GM12878 (cell line): Measurements from ENCODE around the gene UBE2L6. TPM values are rescaled to one million over a fixed set of nuclear protein-coding genes. Genes with fewer than 3 reads are reported as not detected.

ENCODE experiments used
- CBFB ChIP-seq: IDR thresholded peaks from 2 replicates; pipeline ENCODE4 v1.6.1; 2016; ENCODE audit warnings: antibody characterized with exemption, low read depth
- CBX5 ChIP-seq: sonication (generic); IDR thresholded peaks from 2 replicates; pipeline ENCODE4 v1.6.1; 2016; ENCODE audit warnings: low read depth, moderate library complexity, mild to moderate bottlenecking, inconsistent platforms
- CEBPB ChIP-seq, 2 experiments: fragments of 150-350 bp in 1 of 2; IDR thresholded peaks; 2 replicates each; pipeline ENCODE4 v1.6.1; 2012 to 2014; ENCODE audit warnings: low read depth in 2 of 2, low read length in 2 of 2, borderline replicate concordance in 1 of 2, inconsistent platforms in 1 of 2
- CHD2 ChIP-seq: IDR thresholded peaks from 2 replicates; pipeline ENCODE4 v1.6.1; 2011; ENCODE audit warnings: low read depth, low read length, improper control_type of control experiment, borderline replicate concordance
- ETV6 ChIP-seq, 2 experiments: fragments of 450-650 bp in 1 of 2; IDR thresholded peaks in 1 of 2; conservative IDR thresholded peaks in 1 of 2; 2 replicates each; pipeline ENCODE4 v1.6.1; 2014; ENCODE audit warnings: antibody characterized with exemption in 1 of 2, borderline replicate concordance in 1 of 2, low read depth in 1 of 2, mild to moderate bottlenecking in 1 of 2, moderate library complexity in 1 of 2
- EZH2 ChIP-seq: IDR thresholded peaks from 2 replicates; pipeline ENCODE4 v1.6.1; 2012; ENCODE audit warnings: low read depth, mild to moderate bottlenecking, control low read depth, inconsistent platforms, low read length, borderline replicate concordance; ENCODE audit not compliant: control insufficient read depth
- HDAC2 ChIP-seq: fragments of 200-600 bp; sonication (generic); IDR thresholded peaks from 2 replicates; pipeline ENCODE4 v1.6.1; 2017
- HDAC6 ChIP-seq: fragments of 200-600 bp; sonication (generic); IDR thresholded peaks from one replicate; pipeline ENCODE4 v1.8.0; 2017; ENCODE audit warnings: antibody characterized with exemption; ENCODE audit not compliant: unreplicated experiment
- IKZF1 ChIP-seq: fragments of 450-650 bp; conservative IDR thresholded peaks from 2 replicates; pipeline ENCODE4 v1.6.1; 2017; ENCODE audit warnings: antibody characterized with exemption, mild to moderate bottlenecking
- JUNB ChIP-seq: IDR thresholded peaks from 2 replicates; pipeline ENCODE4 v1.6.1; 2016; ENCODE audit warnings: antibody characterized with exemption, mild to moderate bottlenecking
- KAT2A ChIP-seq: conservative IDR thresholded peaks from 2 replicates; pipeline ENCODE4 v1.6.1; 2011; ENCODE audit warnings: low read depth, low read length; ENCODE audit not compliant: control insufficient read depth
- MEF2B ChIP-seq: fragments of 450-650 bp; IDR thresholded peaks from 2 replicates; pipeline ENCODE4 v1.6.1; 2018; ENCODE audit warnings: mild to moderate bottlenecking, moderate library complexity; ENCODE audit not compliant: partially characterized antibody, poor library complexity, severe bottlenecking
- NBN ChIP-seq: fragments of 450-650 bp; IDR thresholded peaks from 2 replicates; pipeline ENCODE4 v1.6.1; 2016
- POLR2AphosphoS5 ChIP-seq: IDR thresholded peaks from 2 replicates; pipeline ENCODE4 v1.6.1; 2011; ENCODE audit warnings: mild to moderate bottlenecking, low read length, inconsistent platforms
- RUNX3 ChIP-seq: IDR thresholded peaks from 2 replicates; pipeline ENCODE4 v1.6.1; 2012; ENCODE audit warnings: low read length, inconsistent platforms
- SIX5 ChIP-seq: IDR thresholded peaks from 2 replicates; pipeline ENCODE4 v1.6.1; 2011; ENCODE audit warnings: mild to moderate bottlenecking, low read depth, low read length, moderate library complexity; ENCODE audit not compliant: severe bottlenecking
- SMAD1 ChIP-seq: fragments of 450-650 bp; IDR thresholded peaks from 2 replicates; pipeline ENCODE4 v1.6.1; 2018; ENCODE audit warnings: mild to moderate bottlenecking, low read depth; ENCODE audit not compliant: partially characterized antibody
- SMC3 ChIP-seq: IDR thresholded peaks from 2 replicates; pipeline ENCODE4 v1.6.1; 2011; ENCODE audit warnings: low read length, improper control_type of control experiment, borderline replicate concordance
- SPI1 ChIP-seq: IDR thresholded peaks from 2 replicates; pipeline ENCODE4 v1.6.1; 2011; ENCODE audit warnings: low read depth, mild to moderate bottlenecking, low read length, moderate library complexity, borderline replicate concordance; ENCODE audit not compliant: insufficient read depth
- WRNIP1 ChIP-seq: IDR thresholded peaks from 2 replicates; pipeline ENCODE4 v1.6.1; 2011; ENCODE audit warnings: low read depth, low read length, improper control_type of control experiment, borderline replicate concordance
- YY1 ChIP-seq: IDR thresholded peaks from 2 replicates; pipeline ENCODE4 v1.6.1; 2011; ENCODE audit warnings: low read depth, mild to moderate bottlenecking, low read length
- ZNF217 ChIP-seq: fragments of 450-650 bp; IDR thresholded peaks from 2 replicates; pipeline ENCODE4 v1.6.1; 2017; ENCODE audit warnings: antibody characterized with exemption, mild to moderate bottlenecking
- ZSCAN29 ChIP-seq: fragments of 450-650 bp; IDR thresholded peaks from 2 replicates; pipeline ENCODE4 v1.6.1; 2017; ENCODE audit warnings: mild to moderate bottlenecking, moderate library complexity
- polyA plus RNA-seq, 11 experiments: library from polyadenylated mRNA; depleted of rRNA in 4 of 11; unstranded in 6 of 11; stranded (reverse) in 5 of 11; fragments of >200 nt; fragmentation: Nextera tagmentation in 4 of 11; fragmentation: Illumina TruSeq in 1 of 11; extraction: Ambion mirVana in 4 of 11; extraction: Trizol in 1 of 11; gene quantifications; 1 replicate in 1 of 11; 2 replicates in 10 of 11; pipeline versions ENCODE4 v1.2.1 to v1.2.3, GENCODE V29; 2011 to 2016; ENCODE audit warnings: inconsistent platforms in 2 of 11, missing spikeins in 2 of 11, low read depth in 1 of 11
- total RNA-seq, 4 experiments: library from RNA; depleted of rRNA in 3 of 4; stranded (reverse); fragments of >200 nt in 3 of 4; fragmentation: Illumina TruSeq in 1 of 4; extraction: Trizol in 1 of 4; gene quantifications; 2 replicates each; pipeline versions ENCODE4 v1.2.1 to v1.2.3, GENCODE V29; 2013 to 2021
- TF ChIP-seq, protein P1 (sequence below): IDR thresholded peaks from 2 replicates; pipeline ENCODE4 v1.6.1; 2012; ENCODE audit warnings: low read depth, low read length, improper control_type of control experiment
- TF ChIP-seq, protein P2 (sequence below): fragments of 450-650 bp; IDR thresholded peaks from 2 replicates; pipeline ENCODE4 v1.6.1; 2014; ENCODE audit warnings: mild to moderate bottlenecking
- TF ChIP-seq, protein P3 (sequence below): fragments of 450-650 bp; IDR thresholded peaks from 2 replicates; pipeline ENCODE4 v1.6.1; 2016; ENCODE audit warnings: mild to moderate bottlenecking, moderate library complexity, borderline replicate concordance

Gene UBE2L6
- total and polyA plus RNA-seq, 10 of the 15 experiments (the other 5 are each of a cell fraction or from before 2014, with no cell fraction given): 114 to 295 (median 173) TPM

DNA sequence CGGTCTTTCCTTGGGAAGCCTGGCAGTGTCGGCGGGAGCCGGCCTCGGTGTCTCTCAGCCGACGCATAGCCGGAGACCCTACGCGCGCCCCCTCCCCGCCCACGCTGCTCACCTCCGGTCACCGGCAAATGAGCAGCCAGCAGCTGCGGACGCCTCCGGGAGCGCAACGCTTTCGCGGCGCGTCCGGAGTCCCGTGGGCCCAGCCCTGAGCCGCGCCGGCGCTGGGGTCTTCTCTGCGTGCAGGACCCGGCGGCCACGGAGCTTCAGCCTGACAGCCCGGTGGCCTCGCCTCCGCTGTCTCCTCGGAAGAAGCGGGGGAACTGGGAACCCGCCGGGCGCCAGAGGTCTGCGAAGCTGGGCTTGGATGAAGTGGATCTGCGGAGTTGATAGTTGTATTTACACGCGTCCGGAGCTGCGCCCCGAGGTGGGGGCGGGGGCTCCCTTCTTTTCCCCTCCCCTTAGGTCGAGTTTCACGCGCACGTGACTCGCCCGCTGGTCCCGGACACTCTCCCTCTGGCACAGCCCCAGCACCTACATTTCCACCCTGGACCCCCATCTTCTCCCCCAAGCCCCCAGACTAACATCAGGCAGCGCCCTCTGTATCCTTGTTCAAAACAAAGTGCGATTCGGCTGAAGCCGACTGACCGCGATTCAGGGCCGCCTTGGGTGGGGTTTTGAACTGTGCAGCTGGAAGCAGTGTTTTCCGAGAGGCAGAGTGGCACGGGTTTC lies 52.0 kb downstream of the UBE2L6 start, which contains the start of gene SLC43A1 (continued):
- no peak for TF ChIP-seq EZH2
- TF ChIP-seq RUNX3: no peak
- peak; percentile 30; the same call in 1 of the 2 replicates for TF ChIP-seq IKZF1
- no peak for TF ChIP-seq HDAC2
- peak; percentile 19 for TF ChIP-seq MEF2B
- TF ChIP-seq JUNB: no peak
- TF ChIP-seq NBN: no peak
- no peak for TF ChIP-seq WRNIP1
- TF ChIP-seq, protein P1, sequence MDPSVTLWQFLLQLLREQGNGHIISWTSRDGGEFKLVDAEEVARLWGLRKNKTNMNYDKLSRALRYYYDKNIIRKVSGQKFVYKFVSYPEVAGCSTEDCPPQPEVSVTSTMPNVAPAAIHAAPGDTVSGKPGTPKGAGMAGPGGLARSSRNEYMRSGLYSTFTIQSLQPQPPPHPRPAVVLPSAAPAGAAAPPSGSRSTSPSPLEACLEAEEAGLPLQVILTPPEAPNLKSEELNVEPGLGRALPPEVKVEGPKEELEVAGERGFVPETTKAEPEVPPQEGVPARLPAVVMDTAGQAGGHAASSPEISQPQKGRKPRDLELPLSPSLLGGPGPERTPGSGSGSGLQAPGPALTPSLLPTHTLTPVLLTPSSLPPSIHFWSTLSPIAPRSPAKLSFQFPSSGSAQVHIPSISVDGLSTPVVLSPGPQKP: no peak
- no peak for TF ChIP-seq POLR2AphosphoS5
- TF ChIP-seq, protein P2, sequence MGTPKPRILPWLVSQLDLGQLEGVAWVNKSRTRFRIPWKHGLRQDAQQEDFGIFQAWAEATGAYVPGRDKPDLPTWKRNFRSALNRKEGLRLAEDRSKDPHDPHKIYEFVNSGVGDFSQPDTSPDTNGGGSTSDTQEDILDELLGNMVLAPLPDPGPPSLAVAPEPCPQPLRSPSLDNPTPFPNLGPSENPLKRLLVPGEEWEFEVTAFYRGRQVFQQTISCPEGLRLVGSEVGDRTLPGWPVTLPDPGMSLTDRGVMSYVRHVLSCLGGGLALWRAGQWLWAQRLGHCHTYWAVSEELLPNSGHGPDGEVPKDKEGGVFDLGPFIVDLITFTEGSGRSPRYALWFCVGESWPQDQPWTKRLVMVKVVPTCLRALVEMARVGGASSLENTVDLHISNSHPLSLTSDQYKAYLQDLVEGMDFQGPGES: no peak
- TF ChIP-seq ETV6 (conservative IDR thresholded peaks at IDR 0.05 in 1 of 2, IDR thresholded peaks at IDR 0.05 in 1 of 2; ENCODE audit: borderline replicate concordance in 1 of 2, low read depth in 1 of 2): no peak
- no peak for TF ChIP-seq SMAD1
- TF ChIP-seq SMC3: no peak
- no peak for TF ChIP-seq CBFB
- 0 out of 2 replicates have a peak, but pooled peaks have one; percentile 5 for TF ChIP-seq ZNF217
- TF ChIP-seq CBX5: no peak
- TF ChIP-seq ZSCAN29: no peak
- TF ChIP-seq, protein P3, sequence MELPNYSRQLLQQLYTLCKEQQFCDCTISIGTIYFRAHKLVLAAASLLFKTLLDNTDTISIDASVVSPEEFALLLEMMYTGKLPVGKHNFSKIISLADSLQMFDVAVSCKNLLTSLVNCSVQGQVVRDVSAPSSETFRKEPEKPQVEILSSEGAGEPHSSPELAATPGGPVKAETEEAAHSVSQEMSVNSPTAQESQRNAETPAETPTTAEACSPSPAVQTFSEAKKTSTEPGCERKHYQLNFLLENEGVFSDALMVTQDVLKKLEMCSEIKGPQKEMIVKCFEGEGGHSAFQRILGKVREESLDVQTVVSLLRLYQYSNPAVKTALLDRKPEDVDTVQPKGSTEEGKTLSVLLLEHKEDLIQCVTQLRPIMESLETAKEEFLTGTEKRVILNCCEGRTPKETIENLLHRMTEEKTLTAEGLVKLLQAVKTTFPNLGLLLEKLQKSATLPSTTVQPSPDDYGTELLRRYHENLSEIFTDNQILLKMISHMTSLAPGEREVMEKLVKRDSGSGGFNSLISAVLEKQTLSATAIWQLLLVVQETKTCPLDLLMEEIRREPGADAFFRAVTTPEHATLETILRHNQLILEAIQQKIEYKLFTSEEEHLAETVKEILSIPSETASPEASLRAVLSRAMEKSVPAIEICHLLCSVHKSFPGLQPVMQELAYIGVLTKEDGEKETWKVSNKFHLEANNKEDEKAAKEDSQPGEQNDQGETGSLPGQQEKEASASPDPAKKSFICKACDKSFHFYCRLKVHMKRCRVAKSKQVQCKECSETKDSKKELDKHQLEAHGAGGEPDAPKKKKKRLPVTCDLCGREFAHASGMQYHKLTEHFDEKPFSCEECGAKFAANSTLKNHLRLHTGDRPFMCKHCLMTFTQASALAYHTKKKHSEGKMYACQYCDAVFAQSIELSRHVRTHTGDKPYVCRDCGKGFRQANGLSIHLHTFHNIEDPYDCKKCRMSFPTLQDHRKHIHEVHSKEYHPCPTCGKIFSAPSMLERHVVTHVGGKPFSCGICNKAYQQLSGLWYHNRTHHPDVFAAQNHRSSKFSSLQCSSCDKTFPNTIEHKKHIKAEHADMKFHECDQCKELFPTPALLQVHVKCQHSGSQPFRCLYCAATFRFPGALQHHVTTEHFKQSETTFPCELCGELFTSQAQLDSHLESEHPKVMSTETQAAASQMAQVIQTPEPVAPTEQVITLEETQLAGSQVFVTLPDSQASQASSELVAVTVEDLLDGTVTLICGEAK: no peak
- TF ChIP-seq SPI1: no peak
- TF ChIP-seq CHD2: no peak
- TF ChIP-seq CEBPB (IDR thresholded peaks at IDR 0.05; ENCODE audit: borderline replicate concordance in 1 of 2, low read depth in 2 of 2, low read length in 2 of 2): no peak
- TF ChIP-seq SIX5: no peak
- TF ChIP-seq KAT2A: no peak
- TF ChIP-seq HDAC6: peak; percentile 86
- TF ChIP-seq YY1: no peak
